B cell (primary cell): ENCODE data around the gene GRIN2D. TPM values are rescaled to one million over a fixed set of nuclear protein-coding genes. Genes with fewer than 3 reads are reported as not detected.

ENCODE experiments used
- ATAC-seq: fragments of 200-7000 bp; cut with Tn5 transposase; one replicate; pipeline ENCODE4 v1.10.0; 2021; ENCODE audit warnings: low read depth, mild to moderate bottlenecking, moderate number of reproducible peaks, moderate library complexity
- CTCF ChIA-PET: fragments of 350-600 bp; sonication (Branson Sonifier 250); formaldehyde crosslinking; loops from one replicate; lab custom pipeline; 2021; ENCODE audit warnings: antibody characterized with exemption, inconsistent platforms; lab: Charles Lee
- POLR2A ChIA-PET: fragments of 350-600 bp; sonication (Branson Sonifier 250); formaldehyde crosslinking; loops from one replicate; lab custom pipeline; 2021; ENCODE audit warnings: antibody characterized with exemption; lab: Charles Lee
- DNase-seq: peaks from one replicate; pipeline ENCODE4 v3.0.0; 2013
- H2AFZ ChIP-seq: 2 replicates; pipeline ENCODE4 v1.6.1; 2012; ENCODE audit warnings: mild to moderate bottlenecking, low read depth, low read length; ENCODE audit not compliant: insufficient read depth, poor library complexity, severe bottlenecking
- H3K27ac ChIP-seq, 2 donors: 1 replicate in 1 of 2; 2 replicates in 1 of 2; pipeline ENCODE4 v1.5.1; 2012 to 2013; ENCODE audit warnings: low read length in 2 of 2, mild to moderate bottlenecking in 2 of 2, moderate library complexity in 1 of 2
- H3K27me3 ChIP-seq, 4 experiments: fragments of 200-600 bp in 1 of 4; sonication (generic) in 1 of 4; replicated peaks in 1 of 4; 1 replicate in 2 of 4; 2 replicates in 2 of 4; pipeline versions ENCODE4 v1.6.1 to v1.7.0; 2013 to 2016; ENCODE audit warnings: low read length in 3 of 4, mild to moderate bottlenecking in 2 of 4, mixed read lengths in 1 of 4, moderate library complexity in 1 of 4; ENCODE audit not compliant: insufficient read depth in 4 of 4, control insufficient read depth in 3 of 4; ENCODE audit errors: control extremely low read depth in 1 of 4
- H3K36me3 ChIP-seq, 2 experiments: replicated peaks in 1 of 2; 1 replicate in 1 of 2; 2 replicates in 1 of 2; pipeline versions ENCODE4 v1.6.1 to v1.7.1; 2013; ENCODE audit warnings: low read length in 1 of 2; ENCODE audit not compliant: insufficient read depth in 2 of 2, control insufficient read depth in 1 of 2; ENCODE audit errors: control extremely low read depth in 1 of 2, extremely low read depth in 1 of 2
- H3K4me1 ChIP-seq, 2 donors: fragments of 200-600 bp in 1 of 2; sonication (generic) in 1 of 2; 1 replicate in 1 of 2; 2 replicates in 1 of 2; pipeline versions ENCODE4 v1.5.1 to v1.6.1; 2013 to 2017; ENCODE audit warnings: low read length in 2 of 2; ENCODE audit not compliant: control insufficient read depth in 2 of 2, insufficient read depth in 2 of 2
- H3K4me2 ChIP-seq: replicated peaks from 2 replicates; pipeline ENCODE3; 2012; ENCODE audit warnings: mild to moderate bottlenecking, low read depth, low read length; ENCODE audit not compliant: poor library complexity, severe bottlenecking
- H3K4me3 ChIP-seq, 5 experiments: fragments of 200-600 bp in 1 of 5; sonication (generic) in 1 of 5; 1 replicate in 3 of 5; 2 replicates in 2 of 5; pipeline versions ENCODE4 v1.5.1 to v1.7.0; 2011 to 2016; ENCODE audit warnings: low read length in 4 of 5, mild to moderate bottlenecking in 4 of 5, low read depth in 2 of 5, control low read depth in 1 of 5, moderate library complexity in 1 of 5; ENCODE audit not compliant: insufficient read depth in 1 of 5; ENCODE audit errors: control extremely low read depth in 1 of 5, extremely low read depth in 1 of 5
- H3K79me2 ChIP-seq: fragments of 200-600 bp; sonication (generic); one replicate; pipeline ENCODE4 v1.6.0; 2016; ENCODE audit warnings: low read length; ENCODE audit not compliant: control insufficient read depth, insufficient read depth
- H3K9ac ChIP-seq: fragments of 200-600 bp; sonication (generic); 2 replicates; pipeline ENCODE4 v1.6.1; 2017; ENCODE audit warnings: mild to moderate bottlenecking, low read length, moderate library complexity
- H3K9me3 ChIP-seq, 3 donors: one replicate each; pipeline versions ENCODE4 v1.6.1 to v1.7.1; 2013; ENCODE audit warnings: low read length in 2 of 3; ENCODE audit not compliant: control insufficient read depth in 2 of 3, insufficient read depth in 1 of 3; ENCODE audit errors: control extremely low read depth in 1 of 3
- H4K20me1 ChIP-seq: 2 replicates; pipeline ENCODE4 v1.6.0; 2012; ENCODE audit warnings: mild to moderate bottlenecking, low read length; ENCODE audit not compliant: insufficient read depth, control insufficient read depth, poor library complexity, severe bottlenecking
- H3K27ac Mint-ChIP-seq: one replicate; pipeline ENCODE4 v1.8.0; 2021; ENCODE audit warnings: mixed read lengths
- H3K27me3 Mint-ChIP-seq: one replicate; pipeline ENCODE4 v1.8.0; 2021; ENCODE audit warnings: mixed read lengths
- H3K4me1 Mint-ChIP-seq: one replicate; pipeline ENCODE4 v1.8.0; 2021; ENCODE audit warnings: mixed read lengths
- H3K4me3 Mint-ChIP-seq: one replicate; pipeline ENCODE4 v1.8.0; 2021; ENCODE audit warnings: mixed read lengths
- H3K9me3 Mint-ChIP-seq: one replicate; pipeline ENCODE4 v1.8.0; 2022; ENCODE audit warnings: mixed read lengths; ENCODE audit not compliant: insufficient read depth
- CTCF ChIP-seq: fragments of 200-600 bp; IDR thresholded peaks from one replicate; pipeline ENCODE4 v1.8.0; 2022; ENCODE audit warnings: antibody characterized with exemption, mild to moderate bottlenecking
- EZH2 ChIP-seq: IDR thresholded peaks from 2 replicates; pipeline ENCODE4 v1.6.1; 2012; ENCODE audit warnings: borderline replicate concordance, low read depth, mild to moderate bottlenecking, moderate library complexity, low read length; ENCODE audit not compliant: insufficient read depth, poor library complexity, severe bottlenecking
- whole genome bisulfite sequencing: methylation state at CpG from one replicate; pipeline ENCODE4 v1.1.5; 2013; ENCODE audit warnings: missing lambda C conversion rate; ENCODE audit not compliant: insufficient coverage; 5-methylcytosine and 5-hydroxymethylcytosine counted together
- intact Hi-C: fragments of 100-400 bp; cut with micrococcal nuclease; formaldehyde crosslinking; loops from one replicate; pipeline ENCODE4 v1.10.0; 2022
- polyA plus RNA-seq: library from polyadenylated mRNA; depleted of rRNA; stranded (reverse); fragments of >200 nt; gene quantifications from 2 replicates; pipeline ENCODE4 v1.2.3, GENCODE V29; 2012
- total RNA-seq, 2 donors: library from RNA; stranded (reverse); fragments of 120-200 nt in 1 of 2; gene quantifications; 1 replicate in 1 of 2; 2 replicates in 1 of 2; pipeline versions ENCODE4 v1.2.3 to v1.2.4, GENCODE V29; 2013 to 2022

The GRIN2D gene
- total and polyA plus RNA-seq, 2 donors (not counting 1 experiment from before 2014, with no cell fraction given), result not detected

- Mint-ChIP-seq H3K27me3 (peaks cover 37% of the 10 kb centered on the region), H3K27ac (no peak overlapping the region), H3K9me3 (no peaks in the 10 kb centered on the region), H3K4me1 (peaks cover 20% of the 10 kb centered on the region), H3K4me3 (peak overlapping the region; percentile 86)
- CTCF ChIA-PET, result interaction anchor here (1.8 kb wide), 1 partner anchor 23 kb away, joined by 7 read pairs; the partner anchor contains the start of gene KDELR1
- H3K27me3 ChIP-seq, result peaks cover 0 to 44% (median 10%) of the 10 kb centered on the region in 4 experiments
- DNase-seq (peak; percentile 25), ATAC-seq (no peak)
- WGBS, result 55% methylated on average over 23 of the region's 24 CpGs
- no peaks in the 10 kb centered on the region for H3K36me3 ChIP-seq
- TF ChIP-seq EZH2 (no peak), CTCF (no peak)
- peak overlapping the region; percentile 75 for H2AFZ ChIP-seq
- no peaks in the 10 kb centered on the region for H3K79me2 ChIP-seq
- H3K9ac ChIP-seq, result no peak overlapping the region
- intact Hi-C loops, result no loop called here
- peaks cover 16 to 19% of the 10 kb centered on the region in 2 donors for H3K4me1 ChIP-seq
- H3K4me2 ChIP-seq, result peak overlapping the region; percentile 79
- no peak overlapping the region for H3K27ac ChIP-seq
- POLR2A ChIA-PET, result interaction anchor here (0.5 kb wide), 1 partner anchor 13 kb away, joined by 4 read pairs; no protein-coding TSS in a partner anchor
- H3K4me3 ChIP-seq, result no peak overlapping the region
- peaks cover 0 to 14% (median 0%) of the 10 kb centered on the region in 3 donors for H3K9me3 ChIP-seq
- H4K20me1 ChIP-seq, result no peaks in the 10 kb centered on the region
Observed at GRCh38 chr19:48413879-48414587, 20.6 kb downstream of the GRIN2D start.

- peaks cover 36% of the 10 kb centered on the region for H3K27me3 Mint-ChIP-seq
- DNase-seq (peak; percentile 75), ATAC-seq (peak; percentile 70)
- H3K4me3 Mint-ChIP-seq, result peak overlapping the region; percentile 10
- H3K4me1 Mint-ChIP-seq, result peaks cover 22% of the 10 kb centered on the region
- CTCF ChIA-PET, result interaction anchor here (1.8 kb wide), 1 partner anchor 24 kb away, joined by 7 read pairs; the partner anchor contains the start of gene KDELR1
- no peaks in the 10 kb centered on the region for H3K9me3 Mint-ChIP-seq
- intact Hi-C loops, result loop anchor here (1.0 kb wide), 1 partner anchor 16 kb away; no protein-coding TSS in a partner anchor
- 3% methylated on average over 11 of the region's 14 CpGs for WGBS
- peak overlapping the region; percentile 47 for H3K9ac ChIP-seq
- H3K79me2 ChIP-seq, result no peaks in the 10 kb centered on the region
- H3K9me3 ChIP-seq, result peaks cover 0 to 20% (median 0%) of the 10 kb centered on the region in 3 donors
- POLR2A ChIA-PET, result no interaction called here
- TF ChIP-seq EZH2 (no peak), CTCF (no peak)
- no peaks in the 10 kb centered on the region for H4K20me1 ChIP-seq
- peaks cover 16 to 19% of the 10 kb centered on the region in 2 donors for H3K4me1 ChIP-seq
- H3K27me3 ChIP-seq, result peaks cover 0 to 44% (median 10%) of the 10 kb centered on the region in 4 experiments
- peak overlapping the region; percentile 75 for H2AFZ ChIP-seq
- peak overlapping the region in 2 of 5 experiments; percentile 30 to 54 for H3K4me3 ChIP-seq
- H3K36me3 ChIP-seq, result no peaks in the 10 kb centered on the region
- H3K27ac ChIP-seq, result no peak overlapping the region
- H3K4me2 ChIP-seq, result peak overlapping the region; percentile 79
- H3K27ac Mint-ChIP-seq, result no peak overlapping the region
Observed at GRCh38 chr19:48415395-48415794, 21.9 kb downstream of the GRIN2D start.
